GM21381 (cell line): ENCODE data around the gene CEP112.
"Not testable (repeated sequence)": the region's sequence is repeated elsewhere in the genome, so short reads cannot be mapped to it uniquely, and the experiment has no call there.

Experiments
- ATAC-seq: cut with Tn5 transposase; IDR thresholded peaks from one replicate; pipeline ENCODE4 v1.9.1; 2021; ENCODE audit warnings: mild to moderate bottlenecking, moderate library complexity; ENCODE audit not compliant: unreplicated experiment

Gene CEP112

GRCh38 chr17:65799454-65799853 lies 392.5 kb downstream of the CEP112 start:
- no peak for ATAC-seq

GRCh38 chr17:65797809-65798208 lies 394.1 kb downstream of the CEP112 start:
- no peak for ATAC-seq

- ATAC-seq, result no peak
These were observed 394.8 kb downstream of the CEP112 start for GRCh38 chr17:65797101-65797500.

GRCh38 chr17:65794572-65794971 lies 397.4 kb downstream of the CEP112 start:
- ATAC-seq, result no peak

GRCh38 chr17:65790241-65790640 lies 401.7 kb downstream of the CEP112 start:
- no peak for ATAC-seq

- no peak for ATAC-seq
These were observed 404.4 kb downstream of the CEP112 start for GRCh38 chr17:65787503-65787902.

GRCh38 chr17:65786479-65786878 lies 405.5 kb downstream of the CEP112 start:
- ATAC-seq, result no peak

- no peak for ATAC-seq
These were observed 406.8 kb downstream of the CEP112 start for GRCh38 chr17:65785109-65785508.

GRCh38 chr17:65783845-65784334 lies 408.0 kb downstream of the CEP112 start:
- ATAC-seq, result no peak

GRCh38 chr17:65782104-65782706 lies 409.7 kb downstream of the CEP112 start:
- not testable (repeated sequence) for ATAC-seq

- ATAC-seq, result no peak
These were observed 411.8 kb downstream of the CEP112 start for GRCh38 chr17:65780111-65780510.

- no peak for ATAC-seq
These were observed 415.0 kb downstream of the CEP112 start for GRCh38 chr17:65776890-65777289.

GRCh38 chr17:65774787-65775186 lies 417.1 kb downstream of the CEP112 start:
- no peak for ATAC-seq

GRCh38 chr17:65772989-65773388 lies 418.9 kb downstream of the CEP112 start:
- ATAC-seq, result no peak

GRCh38 chr17:65771704-65772103 lies 420.2 kb downstream of the CEP112 start:
- ATAC-seq, result no peak

- ATAC-seq, result no peak
These were observed 428.1 kb downstream of the CEP112 start for GRCh38 chr17:65763786-65764185.

GRCh38 chr17:65762973-65763372 lies 429.0 kb downstream of the CEP112 start:
- ATAC-seq, result no peak

- no peak for ATAC-seq
These were observed 432.4 kb downstream of the CEP112 start for GRCh38 chr17:65759532-65759931.

GRCh38 chr17:65756760-65757159 lies 435.2 kb downstream of the CEP112 start:
- ATAC-seq, result no peak

GRCh38 chr17:65755799-65756198 lies 436.1 kb downstream of the CEP112 start:
- ATAC-seq, result no peak

- ATAC-seq, result no peak
These were observed 437.3 kb downstream of the CEP112 start for GRCh38 chr17:65754630-65755029.

- ATAC-seq, result no peak
These were observed 437.9 kb downstream of the CEP112 start for GRCh38 chr17:65754081-65754480.

- no peak for ATAC-seq
These were observed 438.6 kb downstream of the CEP112 start for GRCh38 chr17:65753348-65753747.
